ENCODE measurements around the gene NIM1K.
"Not testable (repeated sequence)": the region's sequence is repeated elsewhere in the genome, so short reads cannot be mapped to it uniquely, and the experiment has no call there.

The NIM1K gene

GRCh38 chr5:43197535-43197934, 5.5 kb downstream of the NIM1K start:
- Mint-ChIP-seq H3K9me3 (peaks cover 2% of the 10 kb centered on the region), H3K4me3 (no peak overlapping the region), H3K27ac (no peak overlapping the region), H3K4me1 (peaks cover 11% of the 10 kb centered on the region), H3K36me3 (peaks cover 3% of the 10 kb centered on the region), H3K27me3 (peaks cover 9% of the 10 kb centered on the region)
- no peak for ATAC-seq (ENCODE audit: low read depth)
- no peak for DNase-seq (ENCODE audit: low spot score in 2 of 2)

- not testable (repeated sequence) for ATAC-seq (ENCODE audit: low read depth); H3K9me3 Mint-ChIP-seq
These were observed 9.4 kb downstream of the NIM1K start for GRCh38 chr5:43201442-43201841.

GRCh38 chr5:43202380-43202779, 10.4 kb downstream of the NIM1K start:
- no peak overlapping the region for H3K27ac Mint-ChIP-seq
- H3K4me3 Mint-ChIP-seq = no peak overlapping the region
- DNase-seq (ENCODE audit: low spot score in 2 of 2) (no peak), ATAC-seq (ENCODE audit: low read depth) (no peak)
- H3K36me3 Mint-ChIP-seq = peaks cover 3% of the 10 kb centered on the region
- H3K9me3 Mint-ChIP-seq = peaks cover 2% of the 10 kb centered on the region
- H3K27me3 Mint-ChIP-seq = peaks cover 8% of the 10 kb centered on the region
- H3K4me1 Mint-ChIP-seq = no peaks in the 10 kb centered on the region

More at GRCh38 chr5:43201442-43201841, 9.4 kb downstream of the NIM1K start:
- DNase-seq (ENCODE audit: low spot score in 2 of 2); H3K4me3 Mint-ChIP-seq; H3K36me3 Mint-ChIP-seq; H3K27ac Mint-ChIP-seq; H3K27me3 Mint-ChIP-seq; H3K4me1 Mint-ChIP-seq: not testable (repeated sequence)

- ATAC-seq (ENCODE audit: low read depth) (no peak), DNase-seq (ENCODE audit: low spot score in 2 of 2) (no peak)
- Mint-ChIP-seq H3K27ac (no peak overlapping the region), H3K4me1 (no peaks in the 10 kb centered on the region), H3K4me3 (no peak overlapping the region), H3K36me3 (peaks cover 3% of the 10 kb centered on the region), H3K27me3 (peaks cover 8% of the 10 kb centered on the region), H3K9me3 (peaks cover 2% of the 10 kb centered on the region)
These were observed 11.3 kb downstream of the NIM1K start for GRCh38 chr5:43203373-43203772.

GRCh38 chr5:43204958-43205357, 12.9 kb downstream of the NIM1K start:
- no peak for ATAC-seq (ENCODE audit: low read depth)
- no peak overlapping the region for H3K4me3 Mint-ChIP-seq
- peaks cover 8% of the 10 kb centered on the region for H3K27me3 Mint-ChIP-seq
- H3K9me3 Mint-ChIP-seq = peaks cover 2% of the 10 kb centered on the region
- no peak overlapping the region for H3K27ac Mint-ChIP-seq
- H3K4me1 Mint-ChIP-seq = no peaks in the 10 kb centered on the region
- H3K36me3 Mint-ChIP-seq = peaks cover 3% of the 10 kb centered on the region
- DNase-seq (ENCODE audit: low spot score in 2 of 2) = no peak

- DNase-seq (ENCODE audit: low spot score in 2 of 2) (no peak), ATAC-seq (ENCODE audit: low read depth) (no peak)
- H3K36me3 Mint-ChIP-seq = no peaks in the 10 kb centered on the region
- H3K9me3 Mint-ChIP-seq = no peaks in the 10 kb centered on the region
- H3K27ac Mint-ChIP-seq = no peak overlapping the region
- no peaks in the 10 kb centered on the region for H3K4me1 Mint-ChIP-seq
- H3K27me3 Mint-ChIP-seq = peaks cover 7% of the 10 kb centered on the region
- H3K4me3 Mint-ChIP-seq = no peak overlapping the region
These were observed 15.6 kb downstream of the NIM1K start for GRCh38 chr5:43207601-43208000.

- H3K27me3 Mint-ChIP-seq = peaks cover 7% of the 10 kb centered on the region
- H3K36me3 Mint-ChIP-seq = no peaks in the 10 kb centered on the region
- no peak overlapping the region for H3K27ac Mint-ChIP-seq
- ATAC-seq (ENCODE audit: low read depth) (no peak), DNase-seq (ENCODE audit: low spot score in 2 of 2) (no peak)
- H3K9me3 Mint-ChIP-seq = no peaks in the 10 kb centered on the region
- H3K4me1 Mint-ChIP-seq = no peaks in the 10 kb centered on the region
- no peak overlapping the region for H3K4me3 Mint-ChIP-seq
These were observed 16.6 kb downstream of the NIM1K start for GRCh38 chr5:43208658-43209057.

- no peak for ATAC-seq (ENCODE audit: low read depth)
- no peaks in the 10 kb centered on the region for H3K9me3 Mint-ChIP-seq
- no peak overlapping the region for H3K4me3 Mint-ChIP-seq
- H3K27ac Mint-ChIP-seq = no peak overlapping the region
- peaks cover 7% of the 10 kb centered on the region for H3K27me3 Mint-ChIP-seq
- H3K4me1 Mint-ChIP-seq = no peaks in the 10 kb centered on the region
- no peak for DNase-seq (ENCODE audit: low spot score in 2 of 2)
- no peaks in the 10 kb centered on the region for H3K36me3 Mint-ChIP-seq
These were observed 17.0 kb downstream of the NIM1K start for GRCh38 chr5:43209060-43209459.

- no peaks in the 10 kb centered on the region for H3K9me3 Mint-ChIP-seq
- no peak overlapping the region for H3K4me3 Mint-ChIP-seq
- H3K27me3 Mint-ChIP-seq = peaks cover 7% of the 10 kb centered on the region
- H3K4me1 Mint-ChIP-seq = no peaks in the 10 kb centered on the region
- DNase-seq (ENCODE audit: low spot score in 2 of 2) = no peak
- no peak for ATAC-seq (ENCODE audit: low read depth)
- H3K27ac Mint-ChIP-seq = no peak overlapping the region
- no peaks in the 10 kb centered on the region for H3K36me3 Mint-ChIP-seq
These were observed 17.8 kb downstream of the NIM1K start for GRCh38 chr5:43209833-43210232.

GRCh38 chr5:43210570-43210969, 18.5 kb downstream of the NIM1K start:
- DNase-seq (ENCODE audit: low spot score in 2 of 2) = no peak
- no peak for ATAC-seq (ENCODE audit: low read depth)
- H3K4me3 Mint-ChIP-seq = no peak overlapping the region
- H3K27me3 Mint-ChIP-seq = peaks cover 7% of the 10 kb centered on the region
- no peaks in the 10 kb centered on the region for H3K36me3 Mint-ChIP-seq
- no peaks in the 10 kb centered on the region for H3K9me3 Mint-ChIP-seq
- no peak overlapping the region for H3K27ac Mint-ChIP-seq
- no peaks in the 10 kb centered on the region for H3K4me1 Mint-ChIP-seq

GRCh38 chr5:43213951-43214350, 21.9 kb downstream of the NIM1K start:
- no peak for DNase-seq (ENCODE audit: low spot score in 2 of 2)
- ATAC-seq (ENCODE audit: low read depth) = no peak
- H3K4me1 Mint-ChIP-seq = no peaks in the 10 kb centered on the region
- no peak overlapping the region for H3K27ac Mint-ChIP-seq
- H3K27me3 Mint-ChIP-seq = peaks cover 14% of the 10 kb centered on the region
- no peak overlapping the region for H3K4me3 Mint-ChIP-seq
- H3K36me3 Mint-ChIP-seq = no peaks in the 10 kb centered on the region
- H3K9me3 Mint-ChIP-seq = peaks cover 1% of the 10 kb centered on the region

GRCh38 chr5:43215073-43215631, 23.1 kb downstream of the NIM1K start:
- ATAC-seq (ENCODE audit: low read depth) (no peak), DNase-seq (ENCODE audit: low spot score in 2 of 2) (no peak)
- H3K27me3 Mint-ChIP-seq = peaks cover 13% of the 10 kb centered on the region
- H3K4me3 Mint-ChIP-seq = no peak overlapping the region
- peaks cover 1% of the 10 kb centered on the region for H3K9me3 Mint-ChIP-seq
- H3K27ac Mint-ChIP-seq = no peak overlapping the region
- H3K4me1 Mint-ChIP-seq = no peaks in the 10 kb centered on the region
- H3K36me3 Mint-ChIP-seq = no peaks in the 10 kb centered on the region

- H3K9me3 Mint-ChIP-seq = peaks cover 1% of the 10 kb centered on the region
- ATAC-seq (ENCODE audit: low read depth) (no peak), DNase-seq (ENCODE audit: low spot score in 2 of 2) (no peak)
- peaks cover 11% of the 10 kb centered on the region for H3K27me3 Mint-ChIP-seq
- H3K4me1 Mint-ChIP-seq = no peaks in the 10 kb centered on the region
- no peak overlapping the region for H3K4me3 Mint-ChIP-seq
- H3K36me3 Mint-ChIP-seq = no peaks in the 10 kb centered on the region
- no peak overlapping the region for H3K27ac Mint-ChIP-seq
These were observed 24.9 kb downstream of the NIM1K start for GRCh38 chr5:43216941-43217340.

GRCh38 chr5:43219120-43219519, 27.1 kb downstream of the NIM1K start:
- Mint-ChIP-seq H3K9me3 (peaks cover 1% of the 10 kb centered on the region), H3K27ac (no peak overlapping the region), H3K4me3 (no peak overlapping the region), H3K27me3 (peaks cover 11% of the 10 kb centered on the region), H3K36me3 (no peaks in the 10 kb centered on the region), H3K4me1 (no peaks in the 10 kb centered on the region)
- ATAC-seq (ENCODE audit: low read depth) (no peak), DNase-seq (ENCODE audit: low spot score in 2 of 2) (no peak)

- H3K27me3 Mint-ChIP-seq = peaks cover 9% of the 10 kb centered on the region
- peaks cover 1% of the 10 kb centered on the region for H3K9me3 Mint-ChIP-seq
- ATAC-seq (ENCODE audit: low read depth) (no peak), DNase-seq (ENCODE audit: low spot score in 2 of 2) (no peak)
- H3K4me1 Mint-ChIP-seq = no peaks in the 10 kb centered on the region
- H3K4me3 Mint-ChIP-seq = no peak overlapping the region
- no peak overlapping the region for H3K27ac Mint-ChIP-seq
- H3K36me3 Mint-ChIP-seq = no peaks in the 10 kb centered on the region
These were observed 29.5 kb downstream of the NIM1K start for GRCh38 chr5:43221502-43221901.
